LNCaP clone FGC (cell line): ENCODE results near the gene WFDC10A.
"Not testable (repeated sequence)": the region's sequence is repeated elsewhere in the genome, so short reads cannot be mapped to it uniquely, and the experiment has no call there.

ENCODE experiments used
- DNase-seq: peaks from one replicate; pipeline ENCODE4 v3.0.0-alpha.2; 2011; ENCODE audit warnings: low read depth
- H3K4me3 ChIP-seq: 2 replicates; pipeline ENCODE4 v1.5.1; 2011; ENCODE audit warnings: mild to moderate bottlenecking, low read depth, low read length, control low read depth
- TF ChIP-seq, protein P1 (sequence below): IDR thresholded peaks from 2 replicates; pipeline ENCODE4 v1.5.1; 2012; ENCODE audit warnings: mild to moderate bottlenecking; ENCODE audit not compliant: control insufficient read depth, insufficient read depth; ENCODE audit errors: extremely low read depth

The WFDC10A gene

DNA sequence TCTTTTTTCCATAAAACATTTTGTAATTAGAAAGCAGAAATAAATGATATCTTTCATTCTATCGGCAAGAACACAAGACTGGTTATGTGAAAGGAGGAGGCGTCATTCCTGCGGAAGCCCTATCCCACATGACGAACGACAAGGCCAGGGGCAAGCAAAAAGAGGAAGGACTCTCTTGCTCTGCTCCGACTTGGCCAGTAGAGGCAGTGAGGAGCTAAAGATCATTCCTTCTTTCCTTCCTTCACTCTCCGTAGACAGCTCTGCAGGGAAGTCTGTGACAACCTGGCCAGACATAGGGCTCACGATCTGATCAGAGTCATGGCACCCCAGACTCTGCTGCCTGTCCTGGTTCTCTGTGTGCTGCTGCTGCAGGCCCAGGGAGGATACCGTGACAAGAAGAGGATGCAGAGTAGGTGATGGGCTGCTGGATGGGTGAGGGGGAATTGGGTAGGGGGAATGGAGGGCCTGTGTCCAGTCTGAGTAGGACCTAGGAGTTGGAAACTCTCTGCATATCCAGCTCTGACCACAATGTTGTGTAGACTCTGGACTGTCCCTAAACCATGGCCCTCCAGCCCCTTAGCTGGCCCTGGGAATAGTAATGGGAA is at the start of gene WFDC10A:
Gene WFDC10A (plus strand): TSS at position 244 of the 605 bp plus-strand sequence. CDS start 75 bp downstream, at position 319.
- no peak within 1 kb of the TSS for H3K4me3 ChIP-seq
- TF ChIP-seq, protein P1, sequence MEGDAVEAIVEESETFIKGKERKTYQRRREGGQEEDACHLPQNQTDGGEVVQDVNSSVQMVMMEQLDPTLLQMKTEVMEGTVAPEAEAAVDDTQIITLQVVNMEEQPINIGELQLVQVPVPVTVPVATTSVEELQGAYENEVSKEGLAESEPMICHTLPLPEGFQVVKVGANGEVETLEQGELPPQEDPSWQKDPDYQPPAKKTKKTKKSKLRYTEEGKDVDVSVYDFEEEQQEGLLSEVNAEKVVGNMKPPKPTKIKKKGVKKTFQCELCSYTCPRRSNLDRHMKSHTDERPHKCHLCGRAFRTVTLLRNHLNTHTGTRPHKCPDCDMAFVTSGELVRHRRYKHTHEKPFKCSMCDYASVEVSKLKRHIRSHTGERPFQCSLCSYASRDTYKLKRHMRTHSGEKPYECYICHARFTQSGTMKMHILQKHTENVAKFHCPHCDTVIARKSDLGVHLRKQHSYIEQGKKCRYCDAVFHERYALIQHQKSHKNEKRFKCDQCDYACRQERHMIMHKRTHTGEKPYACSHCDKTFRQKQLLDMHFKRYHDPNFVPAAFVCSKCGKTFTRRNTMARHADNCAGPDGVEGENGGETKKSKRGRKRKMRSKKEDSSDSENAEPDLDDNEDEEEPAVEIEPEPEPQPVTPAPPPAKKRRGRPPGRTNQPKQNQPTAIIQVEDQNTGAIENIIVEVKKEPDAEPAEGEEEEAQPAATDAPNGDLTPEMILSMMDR, result peak; percentile 80
- DNase-seq, result peak; percentile 38

DNA sequence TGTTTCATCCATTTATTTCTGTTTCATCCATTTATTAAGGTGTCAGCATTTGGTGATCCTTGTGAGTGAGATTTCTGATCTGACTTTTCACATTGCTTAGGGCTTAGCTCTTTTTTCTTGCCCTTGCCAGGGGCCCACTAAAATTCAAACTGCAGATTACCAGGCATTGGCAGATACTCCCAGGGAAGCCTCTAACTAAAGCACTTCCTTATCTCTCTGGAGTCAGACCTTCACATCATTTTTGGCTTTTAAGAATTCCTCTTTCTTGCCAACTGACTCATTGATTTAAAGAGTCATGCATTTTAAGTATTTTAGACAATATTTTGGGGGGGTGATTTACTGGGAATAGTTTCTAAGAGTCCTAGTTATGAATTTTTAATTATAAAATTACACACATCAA is 47.8 kb upstream of the WFDC10A start:
- DNase-seq, result no peak
- no peak overlapping the region for H3K4me3 ChIP-seq
- TF ChIP-seq, protein P1, result no peak

DNA sequence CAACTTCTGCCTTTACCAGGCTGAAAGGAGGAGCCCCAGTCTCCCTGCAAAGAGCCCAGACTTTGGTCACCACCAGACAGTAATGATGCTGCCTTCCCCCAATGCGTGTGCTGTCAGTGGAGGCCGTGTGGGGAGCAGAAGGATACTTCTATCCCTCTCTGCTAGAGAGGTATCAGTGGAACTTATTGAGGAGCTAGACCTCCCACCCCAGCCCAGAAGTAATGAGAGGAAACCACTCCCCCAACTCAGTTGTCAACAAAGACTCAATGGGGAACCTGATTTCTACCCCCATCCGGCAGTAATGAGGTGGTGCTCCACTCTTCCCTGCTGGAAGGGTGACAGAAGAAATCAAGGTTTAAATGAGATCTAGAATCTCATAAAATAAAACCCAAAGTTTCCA is 46.0 kb upstream of the WFDC10A start:
- TF ChIP-seq, protein P1, result no peak
- no peak for DNase-seq
- H3K4me3 ChIP-seq, result no peak overlapping the region

DNA sequence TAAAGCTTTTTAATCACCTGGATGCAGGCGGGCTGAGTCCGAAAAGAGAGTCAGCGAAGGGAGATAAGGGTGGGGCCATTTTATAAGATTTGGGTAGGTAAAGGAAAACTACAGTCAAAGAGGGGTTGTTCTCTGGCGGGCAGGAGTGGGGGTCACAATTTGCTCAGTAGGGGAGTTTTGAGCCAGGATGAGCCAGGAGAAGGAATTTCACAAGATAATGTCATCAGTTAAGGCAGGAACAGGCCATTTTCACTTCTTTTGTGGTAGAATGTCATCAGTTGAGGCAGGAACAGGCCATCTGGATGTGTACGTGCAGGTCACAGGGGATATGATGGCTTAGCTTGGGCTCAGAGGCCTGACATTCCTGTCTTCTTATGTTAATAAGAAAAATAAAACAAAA is 45.2 kb upstream of the WFDC10A start:
- H3K4me3 ChIP-seq, result not testable (repeated sequence)

DNA sequence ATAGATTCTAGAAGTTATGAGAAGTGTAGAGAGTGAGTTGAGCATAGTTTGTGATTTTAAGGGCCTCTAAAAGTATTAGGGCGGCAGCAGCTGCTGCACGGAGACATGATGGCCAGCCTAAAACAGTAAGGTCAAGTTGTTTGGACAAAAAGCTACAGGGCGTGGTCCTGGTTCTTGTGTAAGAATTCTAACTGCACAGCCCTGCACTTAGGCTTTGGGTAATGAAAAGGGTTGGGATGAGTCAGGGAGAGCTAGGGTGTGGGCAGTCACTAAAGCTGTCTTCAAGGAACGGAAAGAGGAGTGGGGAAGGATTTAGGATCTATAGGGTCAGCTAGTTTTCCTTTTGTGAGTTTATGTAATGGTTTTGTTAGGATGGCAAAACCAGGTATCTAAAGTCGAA is 43.6 kb upstream of the WFDC10A start:
- not testable (repeated sequence) for DNase-seq, H3K4me3 ChIP-seq

More for the DNA sequence above, 45.2 kb upstream of the WFDC10A start:
- DNase-seq, result not testable (repeated sequence)

DNA sequence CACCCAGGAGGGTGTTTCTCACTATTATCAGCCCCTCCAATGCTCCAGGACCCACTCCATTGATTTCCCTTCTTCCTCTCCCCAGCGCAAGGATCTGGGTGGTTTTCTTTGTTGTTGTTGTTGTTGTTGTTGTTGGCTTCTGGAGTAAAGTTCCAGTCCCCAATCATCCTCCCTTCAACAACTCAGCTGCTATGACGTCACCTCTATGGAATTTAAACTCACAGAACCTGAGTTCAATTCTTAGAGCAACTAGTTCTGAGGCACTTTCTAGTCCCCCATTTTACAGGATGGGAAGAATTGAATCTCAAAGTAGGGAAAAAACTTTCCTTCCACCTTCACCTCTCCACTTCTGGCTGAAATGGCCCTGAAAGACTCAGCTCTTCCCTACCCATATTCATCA is 40.7 kb upstream of the WFDC10A start:
- no peak for DNase-seq
- no peak overlapping the region for H3K4me3 ChIP-seq
- TF ChIP-seq, protein P1, result no peak

DNA sequence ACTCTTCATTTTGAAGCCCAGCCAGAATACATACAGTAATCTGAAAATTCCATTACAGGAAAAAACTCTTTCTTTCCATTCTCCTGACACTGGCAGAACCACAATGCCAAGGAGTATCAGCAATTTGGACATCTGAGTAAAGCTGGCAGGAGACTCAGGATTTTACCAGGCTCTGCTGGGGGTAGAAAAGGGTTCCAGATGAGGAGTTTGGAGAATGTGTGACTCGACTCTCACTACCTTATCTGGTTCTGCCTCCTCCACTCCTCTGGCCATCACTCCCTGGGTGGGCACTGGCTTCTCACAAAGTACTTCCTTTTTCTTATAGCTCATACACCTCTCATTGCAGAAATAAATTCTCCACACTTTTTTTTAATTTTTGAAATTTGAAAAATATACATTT is 39.8 kb upstream of the WFDC10A start:
- DNase-seq, result no peak
- TF ChIP-seq, protein P1, result no peak

DNA sequence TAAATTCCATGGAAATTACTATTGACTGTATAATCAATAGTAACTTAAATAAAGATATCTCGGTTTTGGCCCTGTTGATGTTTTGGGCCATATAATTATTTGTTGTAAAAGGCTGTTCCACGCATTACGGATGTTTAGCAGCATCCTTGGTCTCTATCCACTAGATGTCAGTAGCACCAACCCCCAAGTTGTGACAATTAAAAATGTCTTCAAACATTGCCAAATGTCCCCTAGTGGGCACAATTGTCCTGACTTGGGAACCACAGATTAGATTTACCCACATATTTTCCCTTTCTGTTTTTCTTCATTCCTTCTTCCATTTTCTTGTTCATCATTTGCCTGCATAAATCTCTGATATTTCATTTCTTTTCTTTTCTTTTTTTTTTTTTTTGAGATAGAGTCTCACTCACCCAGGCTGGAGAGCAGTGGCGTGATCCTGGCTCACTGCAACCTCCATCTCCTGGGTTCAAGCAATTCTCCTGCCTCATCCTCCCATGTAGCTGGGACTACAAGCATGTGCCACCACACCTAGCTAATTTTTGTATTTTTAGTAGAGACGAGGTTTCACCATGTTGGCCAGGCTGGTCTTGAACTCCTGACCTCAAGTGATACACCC is 36.9 kb upstream of the WFDC10A start:
- TF ChIP-seq, protein P1, result peak; percentile 92
- peak; percentile 64 for DNase-seq
- no peak overlapping the region for H3K4me3 ChIP-seq

More for the DNA sequence above, 39.8 kb upstream of the WFDC10A start:
- no peak overlapping the region for H3K4me3 ChIP-seq
